HG03469 (cell line): ENCODE measurements around the gene RAB20.
A peak's percentile ranks its signal among the peaks of the same experiment; 100 is the strongest.
"Not testable (repeated sequence)": the region's sequence is repeated elsewhere in the genome, so short reads cannot be mapped to it uniquely, and the experiment has no call there.

Experiments used
- ATAC-seq: cut with Tn5 transposase; IDR thresholded peaks from one replicate; pipeline ENCODE4 v1.9.1; 2021; ENCODE audit warnings: mild to moderate bottlenecking, moderate library complexity, moderate number of reproducible peaks; ENCODE audit not compliant: unreplicated experiment

The RAB20 gene

GRCh38 chr13:110576070-110576394, 14.5 kb upstream of the RAB20 start:
- no peak for ATAC-seq

DNA sequence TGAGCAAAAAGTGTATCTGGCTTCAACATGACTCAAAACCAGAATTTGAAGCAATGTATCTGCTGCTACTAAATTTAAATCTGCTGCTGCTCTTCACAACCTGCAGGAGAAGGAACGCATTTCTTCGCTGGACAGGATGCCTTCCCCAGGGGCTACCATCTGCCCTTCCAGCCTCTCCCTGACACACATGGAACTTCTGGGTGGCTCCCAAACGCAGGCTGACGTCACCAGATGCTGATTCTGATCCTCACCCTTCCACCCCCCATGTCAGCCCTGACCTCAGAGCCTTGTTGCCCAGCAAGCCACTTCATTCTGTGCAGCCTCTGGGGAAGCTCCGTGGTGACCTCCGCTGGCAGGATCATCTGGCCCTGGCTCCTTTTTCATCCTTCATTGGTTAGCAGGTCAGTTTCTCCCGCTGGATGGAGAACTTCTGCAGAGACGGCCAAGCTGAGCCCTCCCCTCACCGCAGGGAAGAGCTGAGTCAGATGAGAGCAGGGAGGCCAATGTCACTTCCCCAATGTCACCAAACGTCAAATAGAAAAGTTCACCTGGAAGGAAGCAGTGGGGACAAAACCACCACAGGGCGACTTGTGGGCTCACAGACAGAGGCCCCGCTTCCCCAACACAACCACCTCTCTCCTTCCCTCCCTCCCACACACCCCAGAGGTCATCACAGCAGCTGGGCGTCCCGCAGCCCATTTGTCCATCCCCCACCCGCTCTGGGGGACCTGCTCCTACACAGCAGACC, 14.0 kb upstream of the RAB20 start:
- peak; percentile 86 for ATAC-seq

- ATAC-seq, result no peak
These were observed 12.6 kb upstream of the RAB20 start for GRCh38 chr13:110574161-110574560.

GRCh38 chr13:110572778-110573118, 11.2 kb upstream of the RAB20 start:
- ATAC-seq, result no peak

GRCh38 chr13:110571896-110572777, 10.6 kb upstream of the RAB20 start:
- ATAC-seq, result no peak

- no peak for ATAC-seq
These were observed 9.4 kb upstream of the RAB20 start for GRCh38 chr13:110570886-110571285.

- ATAC-seq, result not testable (repeated sequence)
These were observed 8.4 kb upstream of the RAB20 start for GRCh38 chr13:110569962-110570361.

GRCh38 chr13:110568612-110569011, 7.1 kb upstream of the RAB20 start:
- no peak for ATAC-seq

GRCh38 chr13:110566171-110566570, 4.6 kb upstream of the RAB20 start:
- ATAC-seq, result no peak

DNA sequence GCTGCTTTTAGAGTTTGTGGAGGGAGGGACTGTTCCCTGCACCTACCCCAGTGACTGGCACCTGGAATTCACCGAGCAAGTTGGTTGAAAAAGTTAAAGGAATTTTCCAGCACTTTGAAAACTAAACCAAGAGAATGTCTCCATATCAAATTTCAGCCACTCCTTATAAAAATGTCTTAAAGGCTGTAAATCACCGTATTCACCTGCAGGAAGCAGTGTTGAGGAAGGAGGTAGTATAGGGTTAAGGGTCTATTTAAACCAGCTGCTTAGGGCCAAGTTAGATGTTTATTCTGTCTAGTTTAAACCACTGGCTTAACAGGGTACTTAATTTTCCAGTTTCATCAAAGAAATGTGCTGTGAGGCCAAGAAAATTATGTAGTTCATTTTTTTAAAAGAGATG, 3.8 kb upstream of the RAB20 start:
- ATAC-seq, result no peak

DNA sequence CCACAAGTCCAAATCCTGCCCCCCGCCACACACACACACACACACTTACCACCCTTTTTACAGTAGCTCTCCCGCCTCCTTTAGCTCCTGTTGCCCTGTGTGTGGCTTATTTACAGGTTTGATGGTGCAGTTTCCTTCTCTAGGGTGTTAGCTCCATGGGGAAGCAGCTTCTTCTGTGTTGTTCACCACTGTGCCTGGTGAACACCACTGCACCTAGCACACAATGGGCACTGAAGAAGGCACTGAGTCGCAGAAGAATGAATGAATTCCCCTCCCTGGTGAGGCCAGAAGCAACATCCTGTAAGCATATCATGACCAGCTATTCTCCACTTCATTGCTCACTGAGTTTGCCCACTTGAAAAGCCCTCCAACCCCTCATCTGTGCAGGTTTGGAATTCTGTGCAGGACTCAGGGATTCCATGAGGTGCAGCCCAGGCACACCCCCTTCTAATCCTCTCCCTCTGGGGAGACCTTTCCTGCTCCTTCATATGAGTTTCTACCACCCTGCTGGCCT, 3.0 kb upstream of the RAB20 start:
- no peak for ATAC-seq

DNA sequence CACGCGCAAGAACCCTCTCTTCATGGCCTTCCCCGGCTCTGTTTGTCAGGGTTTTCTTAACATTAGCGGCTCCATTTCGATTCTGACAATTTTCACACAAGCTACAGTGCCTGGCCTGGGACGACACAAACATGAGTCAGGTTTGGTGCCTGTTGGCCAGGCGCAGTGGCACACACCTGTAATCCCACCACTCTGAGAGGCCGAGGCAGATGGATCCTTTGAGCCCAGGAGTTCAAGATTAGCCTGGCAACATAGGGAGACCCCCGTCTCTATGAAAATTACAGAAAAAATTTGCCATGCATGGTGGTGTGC, 1.9 kb upstream of the RAB20 start:
- no peak for ATAC-seq

DNA sequence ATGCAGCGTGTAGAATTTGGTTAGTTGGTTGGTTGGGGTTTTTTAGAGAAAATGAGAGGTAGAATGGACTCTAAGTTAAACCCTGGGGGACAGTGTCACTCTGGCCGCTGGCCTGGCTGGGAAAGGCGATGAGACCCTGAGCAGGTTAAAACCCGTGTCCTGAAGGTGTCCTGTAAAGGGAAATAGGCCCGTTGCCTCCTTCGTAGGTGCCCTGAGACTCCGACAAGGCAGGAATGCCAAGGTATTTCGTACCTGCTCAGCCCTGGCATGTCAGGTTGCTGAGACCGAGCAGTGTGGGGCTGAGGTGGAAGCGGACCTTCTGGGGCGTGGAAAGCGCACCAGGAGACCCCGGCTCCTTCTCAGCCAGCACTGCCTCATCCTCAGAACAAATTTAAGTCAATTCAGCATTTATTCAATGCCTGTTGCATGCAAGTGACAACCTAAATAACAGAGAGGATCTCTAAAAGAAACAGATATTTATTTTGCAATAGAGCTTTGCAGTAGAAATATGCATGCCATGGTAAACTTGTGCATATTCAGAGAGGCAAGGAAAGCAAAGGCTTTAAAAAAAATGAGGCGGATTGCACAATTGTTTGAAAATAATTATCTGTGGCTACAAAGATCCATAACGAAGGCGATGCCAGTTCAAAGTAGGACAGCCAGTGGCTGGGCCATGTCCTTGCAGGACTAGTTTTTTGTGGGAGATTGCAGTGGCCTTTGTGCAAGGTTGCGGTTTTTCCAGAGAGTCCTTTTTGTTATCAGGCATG, 1.4 kb upstream of the RAB20 start:
- ATAC-seq, result no peak

- ATAC-seq, result no peak
These were observed 595 bp upstream of the RAB20 start for GRCh38 chr13:110562036-110562597.

GRCh38 chr13:110560601-110561343, 750 bp downstream of the RAB20 start:
- no peak for ATAC-seq

- no peak for ATAC-seq
These were observed 1.5 kb downstream of the RAB20 start for GRCh38 chr13:110559986-110560385.

- no peak for ATAC-seq
These were observed 2.0 kb downstream of the RAB20 start for GRCh38 chr13:110559429-110559943.

- no peak for ATAC-seq
These were observed 3.8 kb downstream of the RAB20 start for GRCh38 chr13:110557610-110558305.

DNA sequence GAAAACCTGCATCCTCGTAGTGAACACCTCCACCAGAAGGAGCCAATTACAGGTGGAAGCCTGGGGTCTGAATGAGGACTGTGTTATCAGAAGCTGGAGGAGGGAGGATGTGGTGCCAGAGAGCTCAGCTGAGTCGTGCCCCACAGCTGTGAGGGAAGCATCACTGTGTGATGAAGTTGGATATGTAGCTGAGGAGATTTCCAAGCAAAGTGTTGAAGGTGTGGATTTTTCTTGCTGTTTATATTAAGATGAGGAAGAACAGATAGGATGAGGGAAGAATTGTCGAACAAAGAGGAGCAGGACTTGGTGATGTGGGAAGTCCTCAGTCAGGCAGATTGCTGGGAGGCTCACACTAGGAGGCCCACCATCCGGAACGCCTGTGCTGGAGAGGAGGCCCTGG, 4.4 kb downstream of the RAB20 start:
- no peak for ATAC-seq

DNA sequence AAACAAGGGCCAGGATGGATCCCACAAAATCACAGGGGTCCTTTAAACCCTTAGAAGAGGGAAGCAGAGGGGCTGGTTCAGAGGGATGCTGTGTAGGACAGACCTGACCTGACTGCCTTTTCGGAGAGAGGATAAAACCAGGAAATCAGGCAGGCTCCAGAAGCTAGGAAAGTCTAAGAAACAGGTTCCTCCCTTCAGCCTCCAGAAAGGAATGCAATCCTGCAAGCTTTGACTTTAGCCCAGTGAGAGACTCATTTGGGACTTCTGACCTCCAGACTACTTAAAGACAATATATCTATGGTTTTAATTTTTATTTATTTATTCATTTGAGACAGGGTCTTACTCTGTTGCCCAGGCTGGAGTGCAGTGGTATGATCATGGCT, 5.3 kb downstream of the RAB20 start:
- no peak for ATAC-seq
